K562 (cell line): Measurements from ENCODE around the gene SLC39A6. TPM values are rescaled to one million over a fixed set of nuclear protein-coding genes. Genes with fewer than 3 reads are reported as not detected.

Source experiments
- C11orf30 ChIP-seq: fragments of 450-650 bp; IDR thresholded peaks from 2 replicates; pipeline ENCODE4 v1.6.1; 2016; ENCODE audit warnings: low read depth, mild to moderate bottlenecking
- GATA2 ChIP-seq: sonication (generic); formaldehyde crosslinking; IDR thresholded peaks from 2 replicates; pipeline ENCODE4 v1.4.0; 2020; ENCODE audit warnings: mild to moderate bottlenecking, missing genetic modification reagents
- ILF3 ChIP-seq: fragments of 450-650 bp; IDR thresholded peaks from 2 replicates; pipeline ENCODE4 v1.6.1; 2018; ENCODE audit warnings: antibody characterized with exemption, mild to moderate bottlenecking, moderate library complexity, borderline replicate concordance
- MAFF ChIP-seq: IDR thresholded peaks from 2 replicates; pipeline ENCODE4 v1.6.1; 2012; ENCODE audit warnings: low read length, improper control_type of control experiment
- MAFG ChIP-seq: fragments of 450-650 bp; conservative IDR thresholded peaks from 2 replicates; pipeline ENCODE4 v1.6.1; 2016; ENCODE audit warnings: missing genetic modification characterization, missing compliant biosample characterization
- MAFK ChIP-seq: IDR thresholded peaks from 2 replicates; pipeline ENCODE4 v1.6.1; 2011; ENCODE audit warnings: low read length, improper control_type of control experiment
- MEIS2 ChIP-seq: fragments of 450-650 bp; IDR thresholded peaks from 2 replicates; pipeline ENCODE4 v1.6.1; 2014; ENCODE audit warnings: mild to moderate bottlenecking; ENCODE audit not compliant: partially characterized antibody
- MYC ChIP-seq, 2 experiments: fragments of 250-450 bp in 1 of 2; sonication (Bioruptor Pico) in 1 of 2; IDR thresholded peaks; 2 replicates each; pipeline versions ENCODE4 v1.5.1 to v1.6.1; 2012 to 2021; ENCODE audit warnings: low read depth in 2 of 2, borderline replicate concordance in 1 of 2, improper control_type of control experiment in 1 of 2, low read length in 1 of 2, mild to moderate bottlenecking in 1 of 2, moderate library complexity in 1 of 2
- NCOR1 ChIP-seq: fragments of 450-650 bp; IDR thresholded peaks from 2 replicates; pipeline ENCODE4 v1.6.1; 2016; ENCODE audit warnings: mild to moderate bottlenecking, moderate library complexity
- RBFOX2 ChIP-seq: fragments of 200-400 bp; formaldehyde crosslinking; IDR thresholded peaks from 2 replicates; pipeline ENCODE4 v1.6.1; 2017; ENCODE audit warnings: low read depth, mild to moderate bottlenecking, low read length, moderate library complexity
- SIRT6 ChIP-seq: IDR thresholded peaks from one replicate; pipeline ENCODE4 v1.6.1; 2012; ENCODE audit warnings: low read depth, mild to moderate bottlenecking, control low read depth, inconsistent platforms, low read length, moderate library complexity
- SMARCA4 ChIP-seq: fragments of 450-650 bp; IDR thresholded peaks from 2 replicates; pipeline ENCODE4 v1.6.1; 2016
- TCF3 ChIP-seq: sonication (generic); formaldehyde crosslinking; IDR thresholded peaks from 2 replicates; pipeline ENCODE4 v1.4.0; 2020; ENCODE audit warnings: mild to moderate bottlenecking, missing genetic modification reagents
- YBX1 ChIP-seq: fragments of 450-650 bp; IDR thresholded peaks from 2 replicates; pipeline ENCODE4 v1.7.1; 2016; ENCODE audit warnings: mild to moderate bottlenecking
- ZNF316 ChIP-seq: fragments of 450-650 bp; IDR thresholded peaks from 2 replicates; pipeline ENCODE4 v1.6.1; 2016
- polyA plus RNA-seq, 8 experiments: library from polyadenylated mRNA; depleted of rRNA in 4 of 8; stranded (reverse) in 5 of 8; unstranded in 3 of 8; fragments of >200 nt; fragmentation: Nextera tagmentation in 2 of 8; fragmentation: Illumina TruSeq in 1 of 8; extraction: Ambion mirVana in 2 of 8; extraction: Trizol in 1 of 8; gene quantifications; 2 replicates each; pipeline versions ENCODE4 v1.2.1 to v1.2.3, GENCODE V29; 2011 to 2014; ENCODE audit warnings: inconsistent platforms in 1 of 8, missing spikeins in 1 of 8
- total RNA-seq, 7 experiments: library from RNA; depleted of rRNA in 6 of 7; stranded (reverse); fragments of >200 nt in 6 of 7; fragmentation: Illumina TruSeq in 2 of 7; extraction: Trizol in 2 of 7; gene quantifications; 2 replicates each; pipeline versions ENCODE4 v1.2.1 to v1.2.3, GENCODE V29; 2011 to 2021; ENCODE audit warnings: low replicate concordance in 1 of 7
- TF ChIP-seq, protein P1 (sequence below): sonication (generic); formaldehyde crosslinking; IDR thresholded peaks from 2 replicates; pipeline ENCODE4 v1.8.0; 2023; ENCODE audit warnings: missing genetic modification reagents, mild to moderate bottlenecking, borderline replicate concordance
- TF ChIP-seq, protein P2 (sequence below): fragments of 250-450 bp; sonication (Bioruptor Pico); IDR thresholded peaks from 2 replicates; pipeline ENCODE4 v1.4.0; 2020; ENCODE audit warnings: mild to moderate bottlenecking, moderate library complexity, borderline replicate concordance
- TF ChIP-seq, protein P3 (sequence below): fragments of 450-650 bp; IDR thresholded peaks from 2 replicates; pipeline ENCODE4 v1.6.1; 2016; ENCODE audit warnings: low read depth, mild to moderate bottlenecking, moderate library complexity
- TF ChIP-seq, protein P4 (sequence below): fragments of 250-450 bp; sonication (Bioruptor Pico); IDR thresholded peaks from 2 replicates; pipeline ENCODE4 v1.6.1; 2021; ENCODE audit warnings: mild to moderate bottlenecking

Gene SLC39A6
- total and polyA plus RNA-seq, 9 of the 15 experiments (the other 6 are each of a cell fraction or from before 2014, with no cell fraction given) = 5.6 to 23.8 (median 17.4) TPM

DNA sequence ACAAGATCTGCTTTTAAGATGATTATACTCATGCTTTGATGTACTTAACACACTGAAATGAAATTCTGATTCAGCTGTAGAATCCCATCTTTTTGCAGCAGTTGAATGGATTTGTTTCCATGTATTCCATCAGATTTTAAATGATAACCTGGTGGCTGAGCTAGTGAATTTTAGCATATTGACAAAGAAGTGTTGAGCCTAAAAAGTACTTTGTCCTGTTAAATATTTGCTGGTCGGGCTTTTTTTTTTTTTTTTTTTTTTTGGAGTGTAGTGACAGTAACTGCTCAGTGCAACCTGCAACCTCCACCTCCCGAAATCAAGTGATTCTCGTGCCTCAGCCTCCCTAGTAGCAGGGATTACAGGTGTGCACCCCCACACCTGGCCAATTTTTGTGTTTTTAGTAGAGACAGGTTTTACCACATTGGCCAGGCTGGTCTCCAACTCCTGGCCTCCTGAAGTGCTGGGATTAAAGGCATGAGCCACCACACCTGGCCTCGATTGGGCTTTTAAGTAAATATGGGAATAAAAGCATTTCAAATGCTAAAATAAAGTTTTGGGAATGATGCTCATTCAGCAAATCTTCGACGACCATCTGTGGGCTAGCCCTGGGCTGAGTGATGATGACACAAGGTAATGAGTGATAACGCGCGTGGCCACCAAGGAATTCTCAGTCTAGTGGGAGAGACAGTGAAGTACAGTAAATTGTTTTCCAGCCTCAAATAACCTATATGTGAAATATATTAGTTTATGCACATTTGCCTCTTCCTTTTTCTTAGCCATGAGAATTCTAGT is 2.7 kb upstream of the SLC39A6 start (continued):
- TF ChIP-seq YBX1 (no peak), MAFK (0 out of 2 replicates have a peak, but pooled peaks have one; percentile 9), ILF3 (no peak), MAFG (tag) (peak; percentile 73), MYC (IDR thresholded peaks at IDR 0.05; ENCODE audit: low read depth, low read length) (0 out of 2 replicates have a peak, but pooled peaks have one; percentile 23), MYC (CRISPR knock-in tag; IDR thresholded peaks at IDR 0.05; ENCODE audit: borderline replicate concordance, low read depth) (no peak), SMARCA4 (peak; percentile 50; the same call in 1 of the 2 replicates), NCOR1 (peak; percentile 27; the same call in 1 of the 2 replicates), TCF3 (CRISPR knock-in tag) (peak; percentile 77), SIRT6 (no peak), GATA2 (CRISPR knock-in tag) (peak; percentile 34; the same call in 1 of the 2 replicates), MAFF (peak; percentile 21; the same call in 1 of the 2 replicates), RBFOX2 (0 out of 2 replicates have a peak, but pooled peaks have one; percentile 4), C11orf30 (peak; percentile 78), ZNF316 (peak; percentile 76), MEIS2 (peak; percentile 74)
- TF ChIP-seq, protein P1, sequence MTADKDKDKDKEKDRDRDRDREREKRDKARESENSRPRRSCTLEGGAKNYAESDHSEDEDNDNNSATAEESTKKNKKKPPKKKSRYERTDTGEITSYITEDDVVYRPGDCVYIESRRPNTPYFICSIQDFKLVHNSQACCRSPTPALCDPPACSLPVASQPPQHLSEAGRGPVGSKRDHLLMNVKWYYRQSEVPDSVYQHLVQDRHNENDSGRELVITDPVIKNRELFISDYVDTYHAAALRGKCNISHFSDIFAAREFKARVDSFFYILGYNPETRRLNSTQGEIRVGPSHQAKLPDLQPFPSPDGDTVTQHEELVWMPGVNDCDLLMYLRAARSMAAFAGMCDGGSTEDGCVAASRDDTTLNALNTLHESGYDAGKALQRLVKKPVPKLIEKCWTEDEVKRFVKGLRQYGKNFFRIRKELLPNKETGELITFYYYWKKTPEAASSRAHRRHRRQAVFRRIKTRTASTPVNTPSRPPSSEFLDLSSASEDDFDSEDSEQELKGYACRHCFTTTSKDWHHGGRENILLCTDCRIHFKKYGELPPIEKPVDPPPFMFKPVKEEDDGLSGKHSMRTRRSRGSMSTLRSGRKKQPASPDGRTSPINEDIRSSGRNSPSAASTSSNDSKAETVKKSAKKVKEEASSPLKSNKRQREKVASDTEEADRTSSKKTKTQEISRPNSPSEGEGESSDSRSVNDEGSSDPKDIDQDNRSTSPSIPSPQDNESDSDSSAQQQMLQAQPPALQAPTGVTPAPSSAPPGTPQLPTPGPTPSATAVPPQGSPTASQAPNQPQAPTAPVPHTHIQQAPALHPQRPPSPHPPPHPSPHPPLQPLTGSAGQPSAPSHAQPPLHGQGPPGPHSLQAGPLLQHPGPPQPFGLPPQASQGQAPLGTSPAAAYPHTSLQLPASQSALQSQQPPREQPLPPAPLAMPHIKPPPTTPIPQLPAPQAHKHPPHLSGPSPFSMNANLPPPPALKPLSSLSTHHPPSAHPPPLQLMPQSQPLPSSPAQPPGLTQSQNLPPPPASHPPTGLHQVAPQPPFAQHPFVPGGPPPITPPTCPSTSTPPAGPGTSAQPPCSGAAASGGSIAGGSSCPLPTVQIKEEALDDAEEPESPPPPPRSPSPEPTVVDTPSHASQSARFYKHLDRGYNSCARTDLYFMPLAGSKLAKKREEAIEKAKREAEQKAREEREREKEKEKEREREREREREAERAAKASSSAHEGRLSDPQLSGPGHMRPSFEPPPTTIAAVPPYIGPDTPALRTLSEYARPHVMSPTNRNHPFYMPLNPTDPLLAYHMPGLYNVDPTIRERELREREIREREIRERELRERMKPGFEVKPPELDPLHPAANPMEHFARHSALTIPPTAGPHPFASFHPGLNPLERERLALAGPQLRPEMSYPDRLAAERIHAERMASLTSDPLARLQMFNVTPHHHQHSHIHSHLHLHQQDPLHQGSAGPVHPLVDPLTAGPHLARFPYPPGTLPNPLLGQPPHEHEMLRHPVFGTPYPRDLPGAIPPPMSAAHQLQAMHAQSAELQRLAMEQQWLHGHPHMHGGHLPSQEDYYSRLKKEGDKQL (CRISPR knock-in tag) = no peak
- TF ChIP-seq, protein P2, sequence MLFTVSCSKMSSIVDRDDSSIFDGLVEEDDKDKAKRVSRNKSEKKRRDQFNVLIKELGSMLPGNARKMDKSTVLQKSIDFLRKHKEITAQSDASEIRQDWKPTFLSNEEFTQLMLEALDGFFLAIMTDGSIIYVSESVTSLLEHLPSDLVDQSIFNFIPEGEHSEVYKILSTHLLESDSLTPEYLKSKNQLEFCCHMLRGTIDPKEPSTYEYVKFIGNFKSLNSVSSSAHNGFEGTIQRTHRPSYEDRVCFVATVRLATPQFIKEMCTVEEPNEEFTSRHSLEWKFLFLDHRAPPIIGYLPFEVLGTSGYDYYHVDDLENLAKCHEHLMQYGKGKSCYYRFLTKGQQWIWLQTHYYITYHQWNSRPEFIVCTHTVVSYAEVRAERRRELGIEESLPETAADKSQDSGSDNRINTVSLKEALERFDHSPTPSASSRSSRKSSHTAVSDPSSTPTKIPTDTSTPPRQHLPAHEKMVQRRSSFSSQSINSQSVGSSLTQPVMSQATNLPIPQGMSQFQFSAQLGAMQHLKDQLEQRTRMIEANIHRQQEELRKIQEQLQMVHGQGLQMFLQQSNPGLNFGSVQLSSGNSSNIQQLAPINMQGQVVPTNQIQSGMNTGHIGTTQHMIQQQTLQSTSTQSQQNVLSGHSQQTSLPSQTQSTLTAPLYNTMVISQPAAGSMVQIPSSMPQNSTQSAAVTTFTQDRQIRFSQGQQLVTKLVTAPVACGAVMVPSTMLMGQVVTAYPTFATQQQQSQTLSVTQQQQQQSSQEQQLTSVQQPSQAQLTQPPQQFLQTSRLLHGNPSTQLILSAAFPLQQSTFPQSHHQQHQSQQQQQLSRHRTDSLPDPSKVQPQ (CRISPR knock-in tag) = no peak
- TF ChIP-seq, protein P3, sequence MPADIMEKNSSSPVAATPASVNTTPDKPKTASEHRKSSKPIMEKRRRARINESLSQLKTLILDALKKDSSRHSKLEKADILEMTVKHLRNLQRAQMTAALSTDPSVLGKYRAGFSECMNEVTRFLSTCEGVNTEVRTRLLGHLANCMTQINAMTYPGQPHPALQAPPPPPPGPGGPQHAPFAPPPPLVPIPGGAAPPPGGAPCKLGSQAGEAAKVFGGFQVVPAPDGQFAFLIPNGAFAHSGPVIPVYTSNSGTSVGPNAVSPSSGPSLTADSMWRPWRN = no peak
- TF ChIP-seq, protein P4, sequence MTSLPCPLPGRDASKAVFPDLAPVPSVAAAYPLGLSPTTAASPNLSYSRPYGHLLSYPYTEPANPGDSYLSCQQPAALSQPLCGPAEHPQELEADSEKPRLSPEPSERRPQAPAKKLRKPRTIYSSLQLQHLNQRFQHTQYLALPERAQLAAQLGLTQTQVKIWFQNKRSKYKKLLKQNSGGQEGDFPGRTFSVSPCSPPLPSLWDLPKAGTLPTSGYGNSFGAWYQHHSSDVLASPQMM = no peak
